GM18870 (cell line): ENCODE measurements around the gene GDF15.
"Not testable (repeated sequence)": the region's sequence is repeated elsewhere in the genome, so short reads cannot be mapped to it uniquely, and the experiment has no call there.

Experiments used
- ATAC-seq: cut with Tn5 transposase; IDR thresholded peaks from one replicate; pipeline ENCODE4 v1.9.1; 2021; ENCODE audit warnings: moderate library complexity; ENCODE audit not compliant: unreplicated experiment

The GDF15 gene

DNA sequence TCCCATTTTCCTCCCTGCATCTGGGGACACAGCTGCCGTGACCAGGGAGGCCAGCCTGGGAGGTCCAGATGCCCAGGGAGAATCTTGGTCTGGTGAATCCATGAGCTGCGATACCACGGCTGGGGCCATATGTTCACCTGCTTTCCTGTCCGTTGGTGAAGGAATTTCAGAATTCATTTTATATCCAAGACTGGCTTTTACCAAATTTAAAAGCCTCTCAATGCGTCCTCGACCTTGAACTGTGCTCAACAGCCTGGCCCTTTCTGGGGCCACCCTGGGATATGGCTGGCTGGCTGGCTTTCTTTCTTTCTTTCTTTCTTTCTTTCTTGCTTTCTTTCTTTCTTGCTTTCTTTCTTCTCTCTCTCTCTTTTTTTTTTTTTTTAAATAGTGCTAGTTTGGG is 22.2 kb upstream of the GDF15 start:
- ATAC-seq = no peak

DNA sequence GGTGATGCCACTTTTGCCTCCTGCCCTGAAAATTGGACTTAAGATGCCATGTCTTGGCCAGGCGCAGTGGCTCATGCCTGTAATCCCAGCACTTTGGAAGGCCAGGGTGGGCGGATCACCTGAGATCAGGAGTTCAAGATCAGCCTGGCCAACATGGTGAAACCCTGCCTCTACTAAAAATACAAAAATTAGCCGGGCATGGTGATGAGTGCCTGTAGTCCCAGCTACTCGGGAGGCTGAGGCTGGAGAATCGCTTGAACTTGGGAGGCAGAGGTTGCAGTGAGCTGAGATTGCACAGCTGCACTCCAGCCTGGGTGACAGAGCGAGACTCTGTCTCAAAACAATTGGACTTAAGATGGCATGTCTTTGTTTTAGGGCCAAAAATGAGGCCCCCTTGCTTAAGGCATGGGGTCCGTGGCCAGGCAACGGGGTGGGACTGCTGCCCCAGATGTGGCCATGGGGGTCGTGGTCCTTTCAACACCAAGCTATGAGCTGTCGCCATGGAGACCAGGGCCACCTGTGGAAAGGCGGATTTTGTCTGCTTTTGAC is 21.6 kb upstream of the GDF15 start:
- not testable (repeated sequence) for ATAC-seq

DNA sequence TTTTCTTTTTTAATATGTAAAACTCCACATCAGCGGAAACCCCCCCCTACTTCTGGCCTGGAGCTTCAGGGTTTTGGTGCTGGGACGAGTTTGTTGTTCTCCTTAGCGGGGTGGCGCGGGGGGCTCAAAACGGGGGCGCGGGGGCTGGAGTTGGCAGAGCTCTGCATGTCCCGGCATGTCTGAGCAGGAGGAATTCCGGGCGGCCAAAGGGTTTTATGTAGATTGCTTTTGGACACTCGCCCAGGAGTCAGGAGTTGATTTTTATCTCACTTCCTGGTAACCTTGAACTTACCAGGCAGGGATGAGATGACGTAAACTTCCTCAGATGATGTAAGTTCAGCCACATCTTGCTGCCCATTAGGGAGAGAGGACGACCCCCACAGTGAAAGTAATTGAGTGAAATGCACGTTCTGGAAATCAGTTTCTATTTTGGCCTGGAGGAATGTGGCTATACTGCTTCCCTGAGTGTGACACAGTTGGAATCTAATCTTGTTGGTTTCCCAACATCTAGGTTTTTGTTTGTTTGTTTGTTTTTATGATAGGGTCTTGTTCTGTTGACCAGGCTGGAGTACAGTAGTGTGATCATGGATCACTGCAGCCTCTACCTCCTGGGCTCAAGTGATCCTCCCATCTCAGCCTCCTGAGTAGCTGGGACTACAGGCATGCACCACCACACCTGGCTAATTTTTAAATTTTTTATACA is 21.0 kb upstream of the GDF15 start:
- ATAC-seq = no peak

DNA sequence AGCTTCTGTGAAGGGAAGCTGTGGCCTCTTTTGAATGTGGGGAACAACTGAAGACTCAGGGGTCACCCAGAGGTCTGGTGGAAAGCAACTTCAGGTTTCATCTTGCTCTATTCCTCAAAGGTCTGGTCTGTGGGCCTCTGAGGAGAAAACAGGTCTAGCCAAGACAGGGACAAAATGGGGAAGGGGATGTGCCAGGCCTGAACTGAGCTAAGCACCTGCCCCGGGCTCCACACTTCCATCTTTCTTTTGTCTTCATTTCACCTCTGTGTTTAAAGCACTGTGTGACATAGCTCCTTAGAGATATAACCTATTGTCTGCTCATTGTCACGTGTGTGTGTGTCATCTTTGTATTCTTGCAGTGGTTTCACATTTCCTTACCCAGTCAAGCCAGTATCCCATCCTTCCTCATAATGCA is 19.9 kb upstream of the GDF15 start:
- no peak for ATAC-seq

DNA sequence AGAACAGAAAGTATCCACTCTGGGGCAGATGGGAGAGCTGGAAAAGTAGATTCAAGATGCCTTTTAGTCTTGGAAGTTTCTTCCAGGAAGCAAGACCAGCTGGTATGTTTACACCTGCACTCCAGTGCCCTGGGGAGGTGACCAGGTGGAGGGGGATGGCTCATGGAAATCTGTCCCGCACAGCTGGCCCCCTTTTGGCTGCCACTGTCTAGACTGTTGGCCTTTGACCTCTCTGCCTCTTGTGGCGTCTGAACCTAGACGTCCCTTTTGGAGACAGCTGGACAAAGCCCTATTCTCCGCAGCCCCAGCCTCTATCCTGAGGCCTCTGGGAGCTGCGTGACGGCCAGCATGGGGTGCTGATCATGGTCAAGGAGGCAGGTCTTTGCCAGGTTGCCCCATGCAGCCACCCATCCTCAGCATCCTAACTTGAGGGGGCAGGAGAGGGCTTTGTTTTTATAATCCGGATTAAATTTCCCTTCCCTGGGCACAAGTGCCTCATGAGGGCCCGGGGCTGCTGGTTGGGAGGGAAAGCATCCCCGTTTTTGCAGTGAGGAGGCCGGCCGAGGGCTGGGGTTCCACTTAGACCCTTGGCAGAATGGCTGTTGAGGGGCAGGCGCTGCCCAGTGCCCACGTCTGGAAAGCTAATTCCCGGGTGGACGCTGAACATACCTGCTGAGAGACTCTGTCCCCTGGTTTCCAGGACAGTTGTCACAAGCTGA is 17.3 kb upstream of the GDF15 start:
- no peak for ATAC-seq

DNA sequence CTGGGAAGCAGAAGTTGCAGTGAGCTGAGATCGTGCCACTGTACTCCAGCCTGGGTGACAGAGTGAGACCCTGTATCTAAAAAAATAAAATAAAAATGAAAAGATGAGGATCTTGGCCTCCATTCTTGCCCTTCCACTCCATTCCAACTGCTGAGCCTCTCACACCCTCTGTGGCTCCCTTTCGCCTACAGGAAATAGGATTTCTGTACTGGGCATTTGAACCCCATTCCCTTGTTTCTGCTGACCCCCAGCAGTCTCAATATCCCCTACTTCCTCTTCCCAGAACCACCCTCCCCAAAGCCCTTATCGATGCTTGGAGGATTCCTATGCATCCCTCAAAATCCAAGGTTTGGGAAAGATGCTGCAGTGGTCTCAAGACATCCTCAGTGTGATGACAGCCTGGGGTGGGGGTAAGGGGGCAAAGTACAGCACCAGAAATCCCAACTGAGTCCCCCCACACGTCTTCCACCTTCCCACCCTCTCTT is 12.5 kb upstream of the GDF15 start:
- no peak for ATAC-seq

DNA sequence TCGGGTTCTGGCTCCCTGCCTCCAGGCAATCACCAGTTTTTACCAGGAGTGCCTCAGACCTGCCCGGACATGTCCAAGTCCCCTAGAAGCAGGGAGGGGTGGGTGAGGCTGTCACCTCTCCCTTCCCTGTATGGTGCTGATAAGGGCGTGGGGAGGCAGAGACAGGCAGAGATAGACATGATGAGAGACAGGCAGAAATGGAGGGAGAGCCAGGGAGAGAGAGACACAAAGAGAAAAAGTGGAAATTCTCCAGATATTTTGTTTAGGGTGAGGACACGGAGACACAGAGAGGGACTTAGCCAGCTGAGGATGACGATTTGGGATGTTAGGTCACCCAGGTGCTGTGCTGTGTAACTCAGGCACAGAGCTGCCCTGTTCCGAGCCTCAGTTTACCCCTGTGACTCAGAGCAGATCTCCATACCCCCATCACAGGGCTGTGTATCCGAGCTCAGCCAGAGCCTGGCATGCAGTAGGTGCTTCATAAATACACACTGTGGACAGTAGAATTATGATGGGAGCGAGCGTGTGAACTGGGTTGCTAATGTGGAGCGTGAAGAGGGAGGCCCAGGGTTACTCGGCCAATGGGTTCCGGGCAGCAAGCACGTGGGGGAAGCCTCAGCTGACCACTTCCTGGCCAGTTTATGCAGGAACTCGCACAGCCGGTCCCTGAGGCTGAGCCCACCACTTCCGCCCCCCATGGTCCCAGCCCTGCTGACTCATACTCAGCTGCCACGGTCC is 11.9 kb upstream of the GDF15 start:
- peak; percentile 58 for ATAC-seq

DNA sequence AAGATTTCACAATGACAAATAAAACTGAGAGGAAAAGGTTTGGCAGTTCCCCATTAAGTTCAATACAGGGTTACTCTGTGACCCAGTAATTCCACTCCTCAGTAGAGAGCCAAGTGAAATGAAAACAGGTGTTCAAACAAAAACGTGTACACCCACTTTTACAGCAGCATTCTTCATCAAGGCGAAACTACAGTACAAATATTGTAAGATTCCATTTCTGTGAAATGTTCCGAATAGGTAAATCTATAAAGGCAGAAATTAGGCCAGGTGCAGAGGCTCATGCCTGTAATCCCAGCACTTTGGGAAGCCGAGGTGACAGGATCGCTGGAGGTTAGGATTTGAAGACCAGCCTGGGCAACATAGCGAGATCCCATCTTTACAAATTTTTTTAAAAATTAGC is 8.9 kb upstream of the GDF15 start:
- no peak for ATAC-seq

DNA sequence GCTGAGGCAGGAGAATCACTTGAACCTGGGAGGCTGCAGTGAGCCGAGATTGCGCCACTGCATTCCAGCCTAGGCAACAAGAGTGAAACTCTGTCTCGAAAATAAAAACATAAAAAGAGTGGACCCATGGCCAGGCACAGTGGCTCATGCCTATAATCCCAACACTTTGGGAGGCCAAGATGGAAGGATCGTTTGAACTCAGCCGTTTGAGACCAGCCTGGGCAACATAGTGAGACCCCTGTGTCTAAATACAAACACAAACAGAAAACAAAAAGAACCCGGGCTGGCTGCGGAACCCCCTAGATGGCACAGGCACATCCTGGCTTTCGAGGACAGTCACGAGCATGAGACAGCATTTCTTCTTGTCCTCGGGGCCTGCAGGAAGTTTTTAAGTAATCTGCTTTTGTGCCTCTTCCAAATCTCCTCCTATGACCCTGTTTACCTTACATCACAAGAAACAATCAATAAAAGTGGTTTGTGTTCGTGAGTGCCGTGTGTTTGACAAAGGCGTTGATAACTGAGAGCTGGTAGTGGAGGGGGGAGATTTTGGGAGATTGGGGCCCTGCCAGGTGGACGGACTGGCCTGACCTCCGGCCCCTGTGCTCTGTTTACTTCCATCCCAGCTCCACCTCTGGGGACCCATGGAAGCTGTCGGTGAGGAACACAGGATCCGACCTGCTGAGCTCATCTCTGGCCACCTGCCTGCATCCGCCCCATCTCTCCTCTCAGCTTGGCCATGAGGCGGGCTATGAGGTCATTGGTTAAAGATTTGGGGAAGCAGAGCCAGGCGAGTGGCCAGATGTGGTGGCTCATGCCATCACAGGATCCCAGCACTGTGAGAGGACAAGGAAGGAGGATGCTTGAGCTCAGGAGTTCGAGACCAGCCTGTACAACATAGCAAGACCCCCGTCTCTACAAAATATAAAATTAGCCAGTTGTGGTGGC is 5.9 kb upstream of the GDF15 start:
- ATAC-seq = no peak

DNA sequence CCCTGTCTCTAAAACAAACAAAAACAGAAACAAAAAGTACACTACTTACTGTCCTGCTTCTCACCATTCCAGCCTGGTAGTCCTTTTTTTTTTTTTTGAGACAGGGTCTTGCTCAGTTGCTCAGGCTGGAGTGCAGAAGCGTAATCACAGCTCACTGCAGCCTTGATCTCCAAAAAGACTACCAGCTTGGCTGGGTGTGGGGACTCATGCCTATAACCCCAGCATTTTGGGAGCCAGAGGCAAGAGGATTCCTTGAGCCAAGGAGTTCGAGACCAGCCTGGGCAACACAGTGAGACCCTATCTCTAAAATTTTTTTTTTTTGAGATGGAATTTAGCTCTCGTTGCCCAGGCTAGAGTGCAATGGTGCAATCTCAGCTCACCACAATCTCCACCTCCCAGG is 5.1 kb upstream of the GDF15 start:
- no peak for ATAC-seq

DNA sequence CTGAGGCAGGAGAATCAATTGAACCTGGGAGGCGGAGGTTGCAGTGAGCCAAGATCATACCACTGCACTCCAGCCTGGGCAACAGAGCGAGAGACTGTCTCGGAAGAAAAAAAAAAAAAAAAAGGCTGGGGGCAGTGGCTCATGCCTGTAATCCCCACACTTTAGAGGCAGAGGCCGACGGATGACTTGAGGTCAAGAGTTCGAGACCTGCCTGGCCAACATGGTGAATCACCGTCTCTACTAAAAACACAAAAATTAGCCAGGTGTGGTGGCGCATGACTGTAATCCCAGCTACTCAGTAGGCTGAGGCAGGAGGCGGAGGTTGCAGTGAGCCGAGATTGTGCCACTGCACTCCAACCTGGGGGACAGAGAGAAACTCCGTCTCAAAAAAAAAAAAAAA is 2.3 kb upstream of the GDF15 start:
- ATAC-seq = not testable (repeated sequence)

DNA sequence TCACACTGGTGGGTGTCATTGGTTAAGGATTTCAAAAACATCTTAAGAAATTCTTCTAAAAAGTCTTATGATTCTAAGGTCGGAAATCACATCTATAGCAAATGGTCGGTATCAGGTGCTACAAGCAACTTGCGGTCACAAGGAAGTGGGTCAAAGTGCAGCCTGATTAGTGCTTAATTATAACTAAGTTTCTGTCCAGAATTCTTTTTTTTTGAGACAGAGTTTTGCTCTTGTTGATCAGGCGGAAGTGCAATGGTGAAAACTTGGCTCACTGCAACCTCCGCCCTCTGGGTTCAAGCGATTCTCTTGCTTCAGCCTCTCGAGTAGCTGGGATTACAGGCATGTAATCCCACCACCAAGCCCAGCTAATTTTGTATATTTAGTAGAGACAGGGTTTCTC is 1.2 kb upstream of the GDF15 start:
- no peak for ATAC-seq

DNA sequence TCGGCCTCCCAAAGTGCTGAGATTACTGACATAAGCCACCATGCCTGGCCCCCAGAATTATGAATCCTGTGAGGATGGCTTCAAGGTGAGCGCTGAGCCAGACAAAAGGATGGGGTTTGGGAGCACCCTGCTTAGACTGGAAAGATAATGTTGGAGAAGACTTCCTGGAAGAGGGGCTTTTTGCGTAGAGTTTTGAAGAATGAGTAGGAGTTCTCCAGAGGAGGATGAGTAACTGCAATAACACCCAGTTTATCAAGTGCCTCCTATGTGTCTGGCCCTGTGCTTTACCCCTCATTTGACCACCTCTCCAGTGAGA is 641 bp upstream of the GDF15 start:
- ATAC-seq = no peak

DNA sequence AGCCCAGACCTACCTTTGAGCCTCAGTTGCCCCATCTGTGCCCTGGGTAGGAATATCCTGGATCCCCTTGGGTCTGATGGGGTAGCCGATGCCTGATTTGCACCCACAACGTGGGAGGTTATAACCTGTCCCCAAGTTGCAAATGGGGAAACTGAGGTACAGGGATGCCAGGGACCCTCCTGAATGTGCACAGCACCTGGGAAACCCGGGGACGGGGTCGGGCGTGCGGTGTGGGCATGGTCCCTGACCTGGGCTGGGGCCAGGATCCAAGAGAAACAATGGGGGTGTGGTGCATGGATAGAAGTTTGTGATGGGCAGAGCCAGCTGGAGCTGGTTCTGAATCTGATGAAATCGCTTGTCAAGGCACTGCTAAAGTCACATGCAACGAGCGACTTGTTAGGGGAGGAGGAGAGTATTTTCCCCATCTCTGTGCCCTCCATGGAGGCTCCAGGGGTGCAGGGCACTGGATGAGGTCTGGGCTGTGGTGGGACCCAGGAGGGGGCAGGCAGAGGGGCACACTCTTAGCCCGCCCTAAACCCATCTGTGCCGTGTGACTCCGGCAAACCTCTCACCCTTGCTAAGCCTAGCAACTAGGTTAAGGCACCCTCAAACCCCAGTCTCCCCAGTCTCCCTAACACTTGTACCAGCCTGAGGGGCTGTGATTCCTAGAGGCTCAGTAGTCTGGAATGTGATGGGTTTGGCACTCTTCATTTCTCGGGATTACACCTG is 749 bp downstream of the GDF15 start:
- ATAC-seq = no peak

DNA sequence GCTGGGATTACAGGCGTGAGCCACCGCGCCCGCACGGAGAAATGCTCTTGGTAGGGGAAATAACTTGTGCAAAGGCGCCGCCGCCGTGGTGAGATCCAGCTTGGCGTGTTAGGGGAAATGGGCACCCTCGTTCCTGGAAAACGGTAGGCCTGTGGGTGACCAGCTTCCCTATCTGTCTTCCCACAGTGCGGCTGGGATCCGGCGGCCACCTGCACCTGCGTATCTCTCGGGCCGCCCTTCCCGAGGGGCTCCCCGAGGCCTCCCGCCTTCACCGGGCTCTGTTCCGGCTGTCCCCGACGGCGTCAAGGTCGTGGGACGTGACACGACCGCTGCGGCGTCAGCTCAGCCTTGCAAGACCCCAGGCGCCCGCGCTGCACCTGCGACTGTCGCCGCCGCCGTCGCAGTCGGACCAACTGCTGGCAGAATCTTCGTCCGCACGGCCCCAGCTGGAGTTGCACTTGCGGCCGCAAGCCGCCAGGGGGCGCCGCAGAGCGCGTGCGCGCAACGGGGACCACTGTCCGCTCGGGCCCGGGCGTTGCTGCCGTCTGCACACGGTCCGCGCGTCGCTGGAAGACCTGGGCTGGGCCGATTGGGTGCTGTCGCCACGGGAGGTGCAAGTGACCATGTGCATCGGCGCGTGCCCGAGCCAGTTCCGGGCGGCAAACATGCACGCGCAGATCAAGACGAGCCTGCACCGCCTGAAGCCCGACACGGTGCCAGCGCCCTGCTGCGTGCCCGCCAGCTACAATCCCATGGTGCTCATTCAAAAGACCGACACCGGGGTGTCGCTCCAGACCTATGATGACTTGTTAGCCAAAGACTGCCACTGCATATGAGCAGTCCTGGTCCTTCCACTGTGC is 2.4 kb downstream of the GDF15 start:
- no peak for ATAC-seq

DNA sequence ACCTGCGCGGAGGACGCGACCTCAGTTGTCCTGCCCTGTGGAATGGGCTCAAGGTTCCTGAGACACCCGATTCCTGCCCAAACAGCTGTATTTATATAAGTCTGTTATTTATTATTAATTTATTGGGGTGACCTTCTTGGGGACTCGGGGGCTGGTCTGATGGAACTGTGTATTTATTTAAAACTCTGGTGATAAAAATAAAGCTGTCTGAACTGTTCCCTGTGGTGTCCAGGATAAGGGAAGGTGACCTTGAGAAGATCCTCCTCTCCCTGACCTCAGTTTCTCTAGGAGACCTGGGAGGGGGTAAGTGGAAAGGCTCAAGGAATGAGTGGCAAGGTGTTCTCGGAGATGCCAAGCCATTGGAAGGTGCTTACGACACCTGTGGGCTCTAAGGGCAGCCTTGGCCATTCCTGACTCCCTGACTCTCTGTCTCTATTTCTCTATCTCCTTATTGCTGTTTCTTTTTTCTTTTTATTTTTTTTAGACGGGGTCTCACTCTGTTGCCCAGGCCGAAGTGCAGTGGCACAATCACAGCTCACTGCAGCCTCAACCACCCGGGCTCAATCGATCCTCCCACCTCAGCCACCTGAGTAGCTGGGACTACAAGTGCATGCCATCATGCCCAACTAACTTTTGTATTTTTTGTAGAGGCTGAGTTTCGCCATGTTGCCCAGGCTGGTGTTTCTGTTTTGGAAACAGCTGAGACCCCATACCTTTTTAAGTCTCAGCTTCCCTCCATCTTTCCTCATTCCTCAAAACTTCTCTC is 3.2 kb downstream of the GDF15 start:
- ATAC-seq = no peak

DNA sequence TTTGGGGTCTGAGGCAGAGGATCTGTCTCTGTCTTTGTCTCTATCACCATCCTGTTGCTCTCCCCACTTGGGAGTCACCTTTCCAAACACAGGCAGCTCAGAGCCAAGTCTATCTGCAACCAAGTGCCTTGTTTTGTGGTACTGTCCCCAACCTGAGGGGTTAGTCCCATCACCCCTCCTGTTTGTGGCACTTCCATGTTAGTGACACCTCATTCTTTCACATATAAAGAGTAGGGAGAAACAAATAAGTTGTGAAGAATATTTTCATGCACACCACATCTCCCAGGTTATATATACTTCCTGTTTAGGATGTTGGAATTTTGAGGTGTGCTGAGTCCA is 3.7 kb downstream of the GDF15 start:
- no peak for ATAC-seq
